ENCODE measurements around the gene RRP1. TPM values are rescaled to one million over a fixed set of nuclear protein-coding genes. Genes with fewer than 3 reads are reported as not detected.

The RRP1 gene
- total RNA-seq, 4 donors from 2014 or later: 19.0 to 25.2 (median 20.8) TPM

- ATAC-seq: no peak
- H3K27ac ChIP-seq: no peak overlapping the region
- no peaks in the 10 kb centered on the region for H3K4me1 ChIP-seq
- H3K4me3 ChIP-seq: no peak overlapping the region
- H3K36me3 ChIP-seq: no peaks in the 10 kb centered on the region
- no peaks in the 10 kb centered on the region for H3K9me3 ChIP-seq
- H3K27me3 ChIP-seq: peaks cover 36% of the 10 kb centered on the region
- no CpG with 5 or more reads among the region's 31 CpGs for WGBS, 2 donors (ENCODE audit: low coverage in 1 of 2)
- no peak for TF ChIP-seq CTCF (IDR thresholded peaks at IDR 0.05)
- TF ChIP-seq EP300 (IDR thresholded peaks at IDR 0.05): no peak
- TF ChIP-seq POLR2A (IDR thresholded peaks at IDR 0.05): no peak
- no peak for TF ChIP-seq POLR2AphosphoS5 (IDR thresholded peaks at IDR 0.05)
Observed at GRCh38 chr21:43825936-43826622, 36.7 kb downstream of the RRP1 start.

GRCh38 chr21:43826623-43826974 is 37.2 kb downstream of the RRP1 start:
- TF ChIP-seq CTCF (IDR thresholded peaks at IDR 0.05) (no peak), POLR2AphosphoS5 (IDR thresholded peaks at IDR 0.05) (no peak), POLR2A (IDR thresholded peaks at IDR 0.05) (no peak), EP300 (IDR thresholded peaks at IDR 0.05) (no peak)
- Histone ChIP-seq H3K4me1 (no peaks in the 10 kb centered on the region), H3K27me3 (peaks cover 42% of the 10 kb centered on the region), H3K4me3 (no peak overlapping the region), H3K9me3 (no peaks in the 10 kb centered on the region), H3K27ac (no peak overlapping the region), H3K36me3 (no peaks in the 10 kb centered on the region)
- ATAC-seq: no peak
- WGBS, 2 donors (ENCODE audit: low coverage in 1 of 2): 20% methylated on average over 1 of the region's 8 CpGs; no CpG with 5 or more reads in 1 of the 2 donors

- H3K36me3 ChIP-seq: no peaks in the 10 kb centered on the region
- no peak overlapping the region for H3K4me3 ChIP-seq
- H3K27ac ChIP-seq: no peak overlapping the region
- H3K4me1 ChIP-seq: no peaks in the 10 kb centered on the region
- WGBS, 2 donors (ENCODE audit: low coverage in 1 of 2): 35 to 37% methylated on average over 5 to 12 of the region's 18 CpGs
- H3K9me3 ChIP-seq: no peaks in the 10 kb centered on the region
- no peak for TF ChIP-seq POLR2AphosphoS5 (IDR thresholded peaks at IDR 0.05)
- no peak for TF ChIP-seq POLR2A (IDR thresholded peaks at IDR 0.05)
- no peak for TF ChIP-seq CTCF (IDR thresholded peaks at IDR 0.05)
- no peak for TF ChIP-seq EP300 (IDR thresholded peaks at IDR 0.05)
- peaks cover 47% of the 10 kb centered on the region for H3K27me3 ChIP-seq
- ATAC-seq: peak; percentile 53
Observed at GRCh38 chr21:43827015-43827611, 37.7 kb downstream of the RRP1 start.

GRCh38 chr21:43829161-43829560 is 39.8 kb downstream of the RRP1 start:
- H3K4me3 ChIP-seq: no peak overlapping the region
- H3K27me3 ChIP-seq: peaks cover 64% of the 10 kb centered on the region
- TF ChIP-seq CTCF (IDR thresholded peaks at IDR 0.05) (no peak), POLR2A (IDR thresholded peaks at IDR 0.05) (no peak), POLR2AphosphoS5 (IDR thresholded peaks at IDR 0.05) (no peak), EP300 (IDR thresholded peaks at IDR 0.05) (no peak)
- WGBS, 2 donors (ENCODE audit: low coverage in 1 of 2): 80 to 86% methylated on average over 5 to 10 of the region's 12 CpGs
- no peaks in the 10 kb centered on the region for H3K4me1 ChIP-seq
- H3K9me3 ChIP-seq: peaks cover 0 to 11% (median 0%) of the 10 kb centered on the region in 3 donors
- H3K27ac ChIP-seq: no peak overlapping the region
- ATAC-seq: no peak
- no peaks in the 10 kb centered on the region for H3K36me3 ChIP-seq

- no peak for ATAC-seq
- TF ChIP-seq POLR2A (IDR thresholded peaks at IDR 0.05) (no peak), CTCF (IDR thresholded peaks at IDR 0.05) (no peak), EP300 (IDR thresholded peaks at IDR 0.05) (no peak), POLR2AphosphoS5 (IDR thresholded peaks at IDR 0.05) (no peak)
- H3K27me3 ChIP-seq: peaks cover 69% of the 10 kb centered on the region
- no peaks in the 10 kb centered on the region for H3K4me1 ChIP-seq
- H3K27ac ChIP-seq: no peak overlapping the region
- H3K9me3 ChIP-seq: peaks cover 0 to 11% (median 0%) of the 10 kb centered on the region in 3 donors
- WGBS, 2 donors (ENCODE audit: low coverage in 1 of 2): 52 to 57% methylated on average over 9 to 13 of the region's 22 CpGs
- H3K36me3 ChIP-seq: no peaks in the 10 kb centered on the region
- H3K4me3 ChIP-seq: no peak overlapping the region
Observed at GRCh38 chr21:43829575-43830119, 40.3 kb downstream of the RRP1 start.
